ENCODE measurements around the gene PTPRT. TPM values are rescaled to one million over a fixed set of nuclear protein-coding genes. Genes with fewer than 3 reads are reported as not detected.

PTPRT gene
- total and polyA plus RNA-seq, 2 of the 4 experiments (the other 2 are of a cell fraction): not detected

DNA sequence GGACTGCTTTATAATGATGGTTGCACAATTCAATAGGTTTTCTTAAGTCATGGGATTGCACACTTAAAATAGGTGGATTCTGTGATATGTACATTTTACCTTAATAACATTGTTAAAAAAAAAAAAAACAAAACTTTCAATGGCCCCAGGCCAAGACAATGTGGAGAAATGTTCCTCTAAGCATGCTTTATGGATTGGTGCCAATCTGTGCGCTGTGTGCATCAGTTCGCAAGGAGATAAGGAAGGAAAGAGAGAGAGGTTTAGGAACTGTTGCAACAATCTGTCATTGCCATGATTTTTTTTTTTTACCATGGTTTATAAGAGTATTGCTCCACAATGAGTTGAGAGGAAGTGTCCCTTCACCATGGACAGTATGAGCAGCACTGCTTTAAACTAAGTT lies 399.6 kb downstream of the PTPRT start:
- Histone ChIP-seq H3K4me3 (ENCODE audit: insufficient read depth, low read depth, low read length) (no peak overlapping the region), H2BK5ac (ENCODE audit: low read depth, low read length, poor library complexity, severe bottlenecking) (no peak overlapping the region), H4K20me1 (ENCODE audit: insufficient read depth, low read length) (no peaks in the 10 kb centered on the region), H4K5ac (ENCODE audit: low read depth, low read length) (no peak overlapping the region), H3K9ac (ENCODE audit: low read depth, low read length) (no peak overlapping the region), H3K14ac (replicated peaks; ENCODE audit: low read depth, low read length) (no peak overlapping the region), H3K9me3 (ENCODE audit: control insufficient read depth, insufficient read depth, low read length) (peaks cover 24% of the 10 kb centered on the region), H2AK5ac (ENCODE audit: low read depth, low read length) (no peak overlapping the region), H2BK15ac (ENCODE audit: low read depth, low read length) (no peak overlapping the region), H3K18ac (ENCODE audit: low read depth, low read length) (no peak overlapping the region), H3K4me2 (ENCODE audit: low read depth, low read length) (no peak overlapping the region), H3K9me1 (ENCODE audit: insufficient read depth, low read length) (no peaks in the 10 kb centered on the region), H3K27ac (ENCODE audit: insufficient read depth, low read length) (no peak overlapping the region), H2AFZ (replicated peaks; ENCODE audit: low read length, poor library complexity) (no peak overlapping the region), H3K4ac (ENCODE audit: low read depth, low read length) (no peak overlapping the region), H4K91ac (ENCODE audit: insufficient read depth, low read depth, low read length) (no peak overlapping the region), H2BK120ac (ENCODE audit: low read depth, low read length) (no peak overlapping the region), H3K79me1 (ENCODE audit: low read depth in 1 of 2, low read length in 2 of 2) (no peaks in the 10 kb centered on the region), H3K56ac (ENCODE audit: extremely low read depth, insufficient read depth, low read length) (no peak overlapping the region), H4K8ac (ENCODE audit: low read depth in 2 of 2, low read length in 2 of 2) (no peak overlapping the region), H3K36me3 (ENCODE audit: control insufficient read depth, insufficient read depth, low read length) (no peaks in the 10 kb centered on the region), H2AK9ac (replicated peaks; ENCODE audit: low read depth, low read length, poor library complexity) (no peak overlapping the region), H3K4me1 (ENCODE audit: control insufficient read depth, insufficient read depth, low read length) (no peaks in the 10 kb centered on the region), H3K27me3 (ENCODE audit: control insufficient read depth, insufficient read depth, low read length) (no peaks in the 10 kb centered on the region), H2BK20ac (ENCODE audit: low read depth, low read length) (no peak overlapping the region), H3K23ac (ENCODE audit: low read depth, low read length) (no peak overlapping the region)
- TF ChIP-seq FOS (IDR thresholded peaks at IDR 0.05; ENCODE audit: low read depth, low read length) (no peak), RCOR1 (IDR thresholded peaks at IDR 0.05; ENCODE audit: insufficient replicate concordance, low read length) (no peak), NFE2L2 (IDR thresholded peaks at IDR 0.05; ENCODE audit: low read depth, low read length) (no peak), MAZ (IDR thresholded peaks at IDR 0.05; ENCODE audit: borderline replicate concordance, low read depth, low read length) (no peak), BHLHE40 (IDR thresholded peaks at IDR 0.05; ENCODE audit: low read depth, low read length) (no peak), RAD21 (IDR thresholded peaks at IDR 0.05; ENCODE audit: low read length) (no peak), SMC3 (IDR thresholded peaks at IDR 0.05; ENCODE audit: low read depth, low read length) (no peak), RFX5 (IDR thresholded peaks at IDR 0.05; ENCODE audit: low read depth, low read length) (no peak), ELK1 (IDR thresholded peaks at IDR 0.05; ENCODE audit: borderline replicate concordance, low read depth, low read length) (no peak), CTCF (conservative IDR thresholded peaks at IDR 0.05; ENCODE audit: low read depth, low read length) (no peak), USF2 (IDR thresholded peaks at IDR 0.05; ENCODE audit: low read depth, low read length) (no peak), CHD1 (IDR thresholded peaks at IDR 0.05; ENCODE audit: low read depth, low read length) (no peak), MXI1 (IDR thresholded peaks at IDR 0.05; ENCODE audit: borderline replicate concordance, low read depth, low read length) (no peak), POLR2A (IDR thresholded peaks at IDR 0.05; ENCODE audit: low read depth, low read length) (no peak), MAFK (IDR thresholded peaks at IDR 0.05; ENCODE audit: low read depth, low read length) (no peak)
- whole genome bisulfite sequencing, 2 experiments (ENCODE audit: extremely low coverage in 2 of 2, insufficient read length in 1 of 2): no CpG with 5 or more reads among the region's 2 CpGs
- intact Hi-C loops (cut with micrococcal nuclease): no loop called here
- dilution Hi-C loops (cut with HindIII; ENCODE audit: low sequenced_read_pairs, unreplicated experiment): no loop called here
- ChIA-PET CTCF (interaction anchor here (0.6 kb wide), 1 partner anchor 27 kb away, joined by 3 read pairs; no protein-coding TSS in a partner anchor), POLR2A (ENCODE audit: unreplicated experiment) (no interaction called here)
- ATAC-seq (ENCODE audit: low read depth): no peak
- DNase-seq: no peak
- BruUV-seq (replicated peaks): no TSS peak
- in situ Hi-C loops (cut with MboI; ENCODE audit: low sequenced_read_pairs): no loop called here

Measured in IMR-90 (cell line).